K562 (cell line): ENCODE data around the gene ROMO1. TPM values are rescaled to one million over a fixed set of nuclear protein-coding genes. Genes with fewer than 3 reads are reported as not detected.

ENCODE experiments used
- ATAC-seq: fragments of 200-7000 bp; cut with Tn5 transposase; 3 replicates; pipeline ENCODE4 v1.9.1; 2020; ENCODE audit warnings: moderate library complexity
- BruUV-seq: library from RNA; stranded (reverse); fragments of 400-500 nt; replicated peaks from 2 replicates; lab custom pipeline; 2021; lab: Mats Ljungman, UMichigan
- CTCF ChIA-PET: fragments of 300-600 bp; formaldehyde crosslinking; extraction: SDS; loops from one replicate; lab custom pipeline; 2021; ENCODE audit warnings: low intra/inter-chr PET ratio; lab: Yijun Ruan, JAX
- POLR2A ChIA-PET: fragments of 300-600, 350-650 bp; sonication (Branson Sonifier 250); formaldehyde crosslinking; extraction: SDS; loops from one replicate; lab custom pipeline; 2021; ENCODE audit warnings: antibody characterized with exemption, inconsistent platforms; lab: Yijun Ruan, JAX
- DNase-seq, 4 experiments: peaks; one replicate each; pipeline versions ENCODE4 v3.0.0 to v3.0.0-alpha.2; 2011 to 2018; ENCODE audit warnings: low spot score in 3 of 4, mixed read lengths in 3 of 4; ENCODE audit errors: extremely low read depth in 1 of 4
- FAIRE-seq: peaks from 2 replicates; lab custom pipeline; 2011; peaks lifted over from hg19 to GRCh38; lab: Jason Lieb, UNC
- H2AFZ ChIP-seq: 2 replicates; pipeline ENCODE4 v1.6.0; 2011; ENCODE audit warnings: low read depth, low read length, control low read depth, inconsistent platforms
- H3K27ac ChIP-seq: fragments of 200-600 bp; 3 replicates; pipeline ENCODE4 v1.8.0; 2011; ENCODE audit warnings: low read depth, mild to moderate bottlenecking, control low read depth, inconsistent platforms, low read length, moderate library complexity, mixed read lengths; ENCODE audit errors: extremely low read depth
- H3K27me3 ChIP-seq, 2 experiments: fragments of 300-600 bp in 1 of 2; 2 replicates in 1 of 2; 3 replicates in 1 of 2; pipeline versions ENCODE4 v1.6.0 to v1.8.0; 2011; ENCODE audit warnings: inconsistent platforms in 2 of 2, low read length in 2 of 2, mild to moderate bottlenecking in 1 of 2, mixed read lengths in 1 of 2, moderate library complexity in 1 of 2; ENCODE audit not compliant: control insufficient read depth in 2 of 2, insufficient read depth in 2 of 2
- H3K36me3 ChIP-seq: fragments of 300-600 bp; 3 replicates; pipeline ENCODE4 v1.8.0; 2011; ENCODE audit warnings: mild to moderate bottlenecking, low read length, inconsistent platforms; ENCODE audit not compliant: control insufficient read depth, insufficient read depth
- H3K4me1 ChIP-seq, 2 experiments: fragments of 200-600 bp in 1 of 2; replicated peaks in 1 of 2; 2 replicates in 1 of 2; 3 replicates in 1 of 2; pipeline versions ENCODE4 v1.5.1 to v1.8.0; 2011; ENCODE audit warnings: inconsistent platforms in 2 of 2, low read length in 2 of 2, mild to moderate bottlenecking in 1 of 2, mixed read lengths in 1 of 2, moderate library complexity in 1 of 2; ENCODE audit not compliant: control insufficient read depth in 2 of 2, insufficient read depth in 2 of 2
- H3K4me2 ChIP-seq: 2 replicates; pipeline ENCODE4 v1.6.1; 2011; ENCODE audit warnings: low read length, control low read depth, inconsistent platforms, mixed read lengths; ENCODE audit not compliant: insufficient read depth
- H3K4me3 ChIP-seq: fragments of 200-600 bp; sonication (generic), shearing (Covaris generic); 2 replicates; pipeline ENCODE4 v1.5.1; 2016; ENCODE audit warnings: control low read depth, inconsistent platforms
- H3K79me2 ChIP-seq: fragments of 200-600 bp; 3 replicates; pipeline ENCODE4 v1.8.0; 2011; ENCODE audit warnings: low read length, inconsistent platforms; ENCODE audit not compliant: control insufficient read depth, insufficient read depth
- H3K9ac ChIP-seq, 2 experiments: 2 replicates each; pipeline versions ENCODE4 v1.6.0 to v1.6.1; 2011; ENCODE audit warnings: low read depth in 2 of 2, low read length in 2 of 2, control low read depth in 1 of 2, inconsistent platforms in 1 of 2, mild to moderate bottlenecking in 1 of 2, mixed read lengths in 1 of 2; ENCODE audit not compliant: insufficient read depth in 1 of 2
- H3K9me1 ChIP-seq: one replicate; pipeline ENCODE4 v1.6.0; 2011; ENCODE audit warnings: inconsistent platforms, mild to moderate bottlenecking, low read length, moderate library complexity; ENCODE audit not compliant: control insufficient read depth, insufficient read depth
- H3K9me3 ChIP-seq: replicated peaks from 2 replicates; pipeline ENCODE4 v1.5.1; 2011; ENCODE audit warnings: low read depth, low read length, inconsistent platforms; ENCODE audit not compliant: control insufficient read depth, insufficient read depth
- H4K20me1 ChIP-seq: replicated peaks from 2 replicates; pipeline ENCODE4 v1.6.1; 2011; ENCODE audit warnings: low read length, inconsistent platforms, mixed read lengths; ENCODE audit not compliant: control insufficient read depth, insufficient read depth
- CTBP1 ChIP-seq: fragments of 450-650 bp; IDR thresholded peaks from 2 replicates; pipeline ENCODE4 v1.6.1; 2016; ENCODE audit warnings: borderline replicate concordance
- DMBX1 ChIP-seq: fragments of 250-450 bp; sonication (Bioruptor Pico); IDR thresholded peaks from 2 replicates; pipeline ENCODE4 v1.8.0; 2022; ENCODE audit warnings: inconsistent platforms, mild to moderate bottlenecking, moderate library complexity, borderline replicate concordance
- FOXA3 ChIP-seq, 2 experiments: fragments of 450-650 bp in 1 of 2; sonication (generic) in 1 of 2; formaldehyde crosslinking; IDR thresholded peaks in 1 of 2; conservative IDR thresholded peaks in 1 of 2; 2 replicates each; pipeline versions ENCODE4 v1.4.0 to v1.8.0; 2020 to 2022; ENCODE audit warnings: mild to moderate bottlenecking in 2 of 2, missing genetic modification reagents in 1 of 2
- KAT2B ChIP-seq: IDR thresholded peaks from one replicate; pipeline ENCODE4 v1.6.1; 2012; ENCODE audit warnings: low read depth, mild to moderate bottlenecking, control low read depth, inconsistent platforms, low read length, moderate library complexity
- MAFK ChIP-seq: IDR thresholded peaks from 2 replicates; pipeline ENCODE4 v1.6.1; 2011; ENCODE audit warnings: low read length, improper control_type of control experiment
- MEF2D ChIP-seq: conservative IDR thresholded peaks from 2 replicates; pipeline ENCODE4 v1.6.1; 2016; ENCODE audit warnings: low read depth, missing genetic modification characterization, missing compliant biosample characterization
- NCOA1 ChIP-seq: fragments of 450-650 bp; IDR thresholded peaks from 2 replicates; pipeline ENCODE4 v1.6.1; 2016; ENCODE audit warnings: low read depth
- SETDB1 ChIP-seq: IDR thresholded peaks from one replicate; pipeline ENCODE4 v1.6.1; 2012; ENCODE audit warnings: low read length, control low read depth, inconsistent platforms
- ZNF263 ChIP-seq: sonication (generic); formaldehyde crosslinking; IDR thresholded peaks from 2 replicates; pipeline ENCODE4 v1.8.0; 2022; ENCODE audit warnings: mild to moderate bottlenecking, missing genetic modification reagents, borderline replicate concordance
- WGBS: fragments of 100-300 bp; shearing (Covaris generic); methylation state at CpG from one replicate; pipeline ENCODE4 v1.1.6; 2016; ENCODE audit warnings: low coverage, mixed read lengths; ENCODE audit not compliant: insufficient coverage; ENCODE audit errors: missing lambda C conversion rate; 5-methylcytosine and 5-hydroxymethylcytosine counted together
- in situ Hi-C: fragments of 300-500 bp; cut with MboI; formaldehyde crosslinking; loops from 4 replicates; pipeline ENCODE4 v1.15.0; 2018; ENCODE audit warnings: inconsistent platforms, mixed read lengths
- intact Hi-C: fragments of 100-400 bp; cut with micrococcal nuclease; formaldehyde crosslinking; loops from 2 replicates; pipeline ENCODE4 v1.14.2; 2022
- polyA plus RNA-seq, 8 experiments: library from polyadenylated mRNA; depleted of rRNA in 4 of 8; stranded (reverse) in 5 of 8; unstranded in 3 of 8; fragments of >200 nt; fragmentation: Nextera tagmentation in 2 of 8; fragmentation: Illumina TruSeq in 1 of 8; extraction: Ambion mirVana in 2 of 8; extraction: Trizol in 1 of 8; gene quantifications; 2 replicates each; pipeline versions ENCODE4 v1.2.1 to v1.2.3, GENCODE V29; 2011 to 2014; ENCODE audit warnings: inconsistent platforms in 1 of 8, missing spikeins in 1 of 8
- total RNA-seq, 7 experiments: library from RNA; depleted of rRNA in 6 of 7; stranded (reverse); fragments of >200 nt in 6 of 7; fragmentation: Illumina TruSeq in 2 of 7; extraction: Trizol in 2 of 7; gene quantifications; 2 replicates each; pipeline versions ENCODE4 v1.2.1 to v1.2.3, GENCODE V29; 2011 to 2021; ENCODE audit warnings: low replicate concordance in 1 of 7
- TF ChIP-seq, protein P1 (sequence below), 2 experiments: fragments of 450-650 bp; IDR thresholded peaks; 2 replicates each; pipeline ENCODE4 v1.6.1; 2016; ENCODE audit warnings: mild to moderate bottlenecking in 2 of 2, borderline replicate concordance in 1 of 2, low read depth in 1 of 2, moderate library complexity in 1 of 2
- TF ChIP-seq, protein P2 (sequence below): fragments of 250-450 bp; sonication (Bioruptor Pico); IDR thresholded peaks from 2 replicates; pipeline ENCODE4 v1.5.0; 2021; ENCODE audit warnings: mild to moderate bottlenecking, borderline replicate concordance

The ROMO1 gene
- total and polyA plus RNA-seq, 9 of the 15 experiments (the other 6 are each of a cell fraction or from before 2014, with no cell fraction given) = 31.8 to 741 (median 226) TPM

DNA sequence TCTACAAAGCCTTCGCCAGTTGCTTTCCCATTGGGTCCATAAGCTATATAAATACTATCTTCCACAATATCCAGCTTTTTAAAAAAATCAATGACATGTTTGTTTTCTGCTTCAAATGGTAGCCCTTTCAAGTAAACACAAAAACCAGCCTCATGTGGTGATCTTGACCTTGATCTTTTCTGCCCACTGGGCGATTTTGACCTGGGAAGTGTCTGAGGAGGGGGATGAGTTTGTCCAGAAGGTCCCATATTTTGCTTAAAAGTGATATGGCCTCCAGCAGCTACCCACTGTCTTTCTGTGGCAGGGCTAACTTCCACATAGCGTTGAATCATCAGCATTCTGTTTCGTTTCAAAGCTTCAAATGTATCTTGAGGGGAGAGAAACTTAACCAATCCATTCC is 45.3 kb upstream of the ROMO1 start:
- WGBS = 93% methylated on average over 4 of the region's 4 CpGs
- FAIRE-seq (no peak), ATAC-seq (no peak), DNase-seq (no peak)
- BruUV-seq = no TSS peak
- peaks cover 99% of the 10 kb centered on the region for H3K79me2 ChIP-seq
- no peak overlapping the region for H3K27ac ChIP-seq
- peaks cover 0 to 5% of the 10 kb centered on the region in 2 experiments; a peak in 1 of 5 replicates for H3K4me1 ChIP-seq
- H3K27me3 ChIP-seq = no peaks in the 10 kb centered on the region
- no peak overlapping the region for H3K9ac ChIP-seq
- H3K4me2 ChIP-seq = no peak overlapping the region
- H4K20me1 ChIP-seq = peaks cover 22% of the 10 kb centered on the region; the same call in 1 of the 2 replicates
- peaks cover 71% of the 10 kb centered on the region for H3K36me3 ChIP-seq
- no peak overlapping the region for H3K4me3 ChIP-seq
- intact Hi-C loops = no loop called here
- POLR2A ChIA-PET = interaction anchor here (0.7 to 3.8 kb wide), 2 partner anchors 10 to 188 kb away, joined by 4 to 26 read pairs; partner anchors contain the start of genes CPNE1 and RBM12
- H2AFZ ChIP-seq = no peak overlapping the region
- no peaks in the 10 kb centered on the region for H3K9me3 ChIP-seq
- in situ Hi-C loops = no loop called here
- CTCF ChIA-PET = no interaction called here
- no peaks in the 10 kb centered on the region for H3K9me1 ChIP-seq
- TF ChIP-seq SETDB1 (no peak), MAFK (no peak), KAT2B (no peak), DMBX1 (CRISPR knock-in tag) (no peak), NCOA1 (no peak), ZNF263 (CRISPR knock-in tag) (no peak), CTBP1 (no peak), FOXA3 (CRISPR knock-in tag; conservative IDR thresholded peaks at IDR 0.05 in 1 of 2, IDR thresholded peaks at IDR 0.05 in 1 of 2) (no peak), MEF2D (tag) (no peak)
- TF ChIP-seq, protein P1, sequence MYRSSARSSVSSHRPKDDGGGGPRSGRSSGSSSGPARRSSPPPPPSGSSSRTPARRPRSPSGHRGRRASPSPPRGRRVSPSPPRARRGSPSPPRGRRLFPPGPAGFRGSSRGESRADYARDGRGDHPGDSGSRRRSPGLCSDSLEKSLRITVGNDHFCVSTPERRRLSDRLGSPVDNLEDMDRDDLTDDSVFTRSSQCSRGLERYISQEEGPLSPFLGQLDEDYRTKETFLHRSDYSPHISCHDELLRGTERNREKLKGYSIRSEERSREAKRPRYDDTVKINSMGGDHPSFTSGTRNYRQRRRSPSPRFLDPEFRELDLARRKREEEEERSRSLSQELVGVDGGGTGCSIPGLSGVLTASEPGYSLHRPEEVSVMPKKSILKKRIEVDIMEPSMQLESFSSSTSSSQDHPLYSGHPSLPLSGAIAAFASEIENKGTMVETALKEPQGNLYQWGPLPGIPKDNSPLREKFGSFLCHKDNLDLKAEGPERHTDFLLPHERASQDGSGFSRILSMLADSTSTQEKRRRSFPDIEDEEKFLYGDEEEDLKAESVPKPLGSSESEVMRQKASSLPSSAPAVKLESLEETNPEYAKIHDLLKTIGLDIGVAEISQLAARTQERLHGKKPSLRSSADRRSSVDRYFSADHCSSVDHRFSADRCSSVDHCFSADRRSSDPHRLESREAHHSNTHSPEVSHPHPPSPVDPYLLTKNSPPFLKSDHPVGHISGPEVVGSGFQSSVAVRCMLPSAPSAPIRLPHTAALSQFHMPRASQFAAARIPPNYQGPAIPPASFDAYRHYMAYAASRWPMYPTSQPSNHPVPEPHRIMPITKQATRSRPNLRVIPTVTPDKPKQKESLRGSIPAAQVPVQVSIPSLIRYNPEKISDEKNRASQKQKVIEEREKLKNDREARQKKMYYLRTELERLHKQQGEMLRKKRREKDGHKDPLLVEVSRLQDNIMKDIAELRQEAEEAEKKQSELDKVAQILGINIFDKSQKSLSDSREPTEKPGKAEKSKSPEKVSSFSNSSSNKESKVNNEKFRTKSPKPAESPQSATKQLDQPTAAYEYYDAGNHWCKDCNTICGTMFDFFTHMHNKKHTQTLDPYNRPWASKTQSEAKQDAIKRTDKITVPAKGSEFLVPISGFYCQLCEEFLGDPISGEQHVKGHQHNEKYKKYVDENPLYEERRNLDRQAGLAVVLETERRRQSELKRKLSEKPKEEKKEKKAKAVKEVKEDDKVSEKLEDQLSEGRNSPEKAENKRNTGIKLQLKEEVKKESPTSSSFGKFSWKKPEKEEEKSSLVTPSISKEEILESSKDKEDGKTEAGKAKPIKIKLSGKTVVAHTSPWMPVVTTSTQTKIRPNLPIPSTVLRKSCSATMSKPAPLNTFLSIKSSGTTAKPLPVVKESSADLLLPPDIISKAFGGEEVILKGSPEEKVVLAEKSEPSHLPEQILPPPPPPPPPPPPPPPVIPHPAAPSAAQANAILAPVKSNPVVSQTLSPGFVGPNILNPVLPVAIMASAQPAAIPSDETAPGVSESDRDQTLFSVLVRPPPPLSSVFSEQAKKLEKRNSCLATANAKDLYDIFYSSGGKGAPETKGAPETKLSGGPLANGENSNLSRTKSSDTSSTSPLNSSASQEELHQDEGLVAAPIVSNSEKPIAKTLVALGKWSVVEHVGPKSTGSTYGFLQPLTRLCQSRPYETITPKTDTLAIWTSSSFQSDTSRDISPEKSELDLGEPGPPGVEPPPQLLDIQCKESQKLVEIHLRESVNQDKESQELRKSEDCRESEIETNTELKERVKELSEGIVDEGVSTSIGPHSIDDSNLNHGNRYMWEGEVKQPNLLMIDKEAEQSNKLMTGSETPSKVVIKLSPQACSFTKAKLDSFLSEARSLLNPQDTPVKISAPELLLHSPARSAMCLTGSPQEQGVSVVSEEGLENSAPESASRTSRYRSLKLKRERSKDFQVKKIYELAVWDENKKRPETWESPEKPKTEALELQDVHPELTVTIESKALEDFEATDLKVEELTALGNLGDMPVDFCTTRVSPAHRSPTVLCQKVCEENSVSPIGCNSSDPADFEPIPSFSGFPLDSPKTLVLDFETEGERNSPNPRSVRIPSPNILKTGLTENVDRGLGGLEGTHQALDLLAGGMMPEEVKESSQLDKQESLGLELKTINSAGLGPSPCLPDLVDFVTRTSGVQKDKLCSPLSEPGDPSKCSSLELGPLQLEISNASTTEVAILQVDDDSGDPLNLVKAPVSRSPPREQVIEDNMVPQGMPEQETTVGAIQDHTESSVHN (IDR thresholded peaks at IDR 0.05; ENCODE audit: borderline replicate concordance in 1 of 2, low read depth in 1 of 2) = no peak
- TF ChIP-seq, protein P2, sequence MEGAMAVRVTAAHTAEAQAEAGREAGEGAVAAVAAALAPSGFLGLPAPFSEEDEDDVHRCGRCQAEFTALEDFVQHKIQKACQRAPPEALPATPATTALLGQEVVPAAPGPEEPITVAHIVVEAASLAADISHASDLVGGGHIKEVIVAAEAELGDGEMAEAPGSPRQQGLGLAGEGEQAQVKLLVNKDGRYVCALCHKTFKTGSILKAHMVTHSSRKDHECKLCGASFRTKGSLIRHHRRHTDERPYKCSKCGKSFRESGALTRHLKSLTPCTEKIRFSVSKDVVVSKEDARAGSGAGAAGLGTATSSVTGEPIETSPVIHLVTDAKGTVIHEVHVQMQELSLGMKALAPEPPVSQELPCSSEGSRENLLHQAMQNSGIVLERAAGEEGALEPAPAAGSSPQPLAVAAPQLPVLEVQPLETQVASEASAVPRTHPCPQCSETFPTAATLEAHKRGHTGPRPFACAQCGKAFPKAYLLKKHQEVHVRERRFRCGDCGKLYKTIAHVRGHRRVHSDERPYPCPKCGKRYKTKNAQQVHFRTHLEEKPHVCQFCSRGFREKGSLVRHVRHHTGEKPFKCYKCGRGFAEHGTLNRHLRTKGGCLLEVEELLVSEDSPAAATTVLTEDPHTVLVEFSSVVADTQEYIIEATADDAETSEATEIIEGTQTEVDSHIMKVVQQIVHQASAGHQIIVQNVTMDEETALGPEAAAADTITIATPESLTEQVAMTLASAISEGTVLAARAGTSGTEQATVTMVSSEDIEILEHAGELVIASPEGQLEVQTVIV (CRISPR knock-in tag) = no peak
